ENCODE results near the gene CLEC11A. TPM values are rescaled to one million over a fixed set of nuclear protein-coding genes. Genes with fewer than 3 reads are reported as not detected.

The CLEC11A gene, protein sequence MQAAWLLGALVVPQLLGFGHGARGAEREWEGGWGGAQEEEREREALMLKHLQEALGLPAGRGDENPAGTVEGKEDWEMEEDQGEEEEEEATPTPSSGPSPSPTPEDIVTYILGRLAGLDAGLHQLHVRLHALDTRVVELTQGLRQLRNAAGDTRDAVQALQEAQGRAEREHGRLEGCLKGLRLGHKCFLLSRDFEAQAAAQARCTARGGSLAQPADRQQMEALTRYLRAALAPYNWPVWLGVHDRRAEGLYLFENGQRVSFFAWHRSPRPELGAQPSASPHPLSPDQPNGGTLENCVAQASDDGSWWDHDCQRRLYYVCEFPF
- 13.4 and 15.0 TPM in 2 replicates for polyA plus RNA-seq (2013)

DNA sequence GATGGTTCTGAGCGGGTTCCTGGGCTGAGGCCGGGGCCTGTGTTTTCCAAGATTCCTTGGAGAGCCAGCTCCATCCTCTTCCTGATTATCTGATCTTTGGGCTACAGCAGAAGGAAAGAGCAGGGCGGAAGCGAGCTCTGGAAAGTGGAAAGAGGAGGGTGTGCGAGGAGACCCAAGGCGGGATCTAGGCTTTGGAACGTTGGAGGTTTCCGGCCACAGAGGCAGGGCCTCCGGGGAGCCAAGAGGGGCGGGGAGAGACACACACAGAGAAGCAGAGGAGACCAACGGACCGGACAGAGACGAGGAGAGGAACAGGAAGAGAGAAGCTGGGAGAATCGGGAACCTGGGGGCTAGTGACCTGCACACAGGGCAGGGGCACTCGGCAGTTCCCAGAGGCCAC is at the start of gene CLEC11A:
TSS of gene CLEC11A (plus strand) at position 296 of the 400 bp plus-strand sequence. CDS start 162 bp downstream, outside the sequence.
- H3K4me2 ChIP-seq (ENCODE audit: low read length) = peak within 1 kb of the TSS; percentile 78
- H3K9ac ChIP-seq (ENCODE audit: low read length) = no peak within 1 kb of the TSS
- no peak within 1 kb of the TSS for H3K23ac ChIP-seq (ENCODE audit: low read length)
- H2BK120ac ChIP-seq (ENCODE audit: insufficient read depth, low read length, poor library complexity) = no peak within 1 kb of the TSS
- H2AK5ac ChIP-seq (ENCODE audit: low read length) = no peak within 1 kb of the TSS
- peaks cover 25% of the 10 kb centered on the region for H3K27me3 ChIP-seq (ENCODE audit: insufficient read depth, low read length)
- WGBS (ENCODE audit: extremely low coverage, insufficient coverage, insufficient read length) = no CpG with 5 or more reads among the region's 15 CpGs
- peak within 1 kb of the TSS; percentile 43 for H3K18ac ChIP-seq (ENCODE audit: low read length)
- peak within 1 kb of the TSS; percentile 57 for H4K12ac ChIP-seq (ENCODE audit: low read depth, low read length)
- H2AFZ ChIP-seq (ENCODE audit: insufficient read depth, low read length, poor library complexity) = peak within 1 kb of the TSS; percentile 41
- H3K27ac ChIP-seq (ENCODE audit: low read depth, low read length) = no peak within 1 kb of the TSS
- H4K91ac ChIP-seq (ENCODE audit: low read depth, low read length) = peak within 1 kb of the TSS; percentile 60
- H2BK12ac ChIP-seq (ENCODE audit: low read length) = no peak within 1 kb of the TSS
- H3K79me2 ChIP-seq (ENCODE audit: control insufficient read depth, insufficient read depth, low read length, poor library complexity) = peaks cover 8% of the 10 kb centered on the region
- peaks cover 10 to 15% of the 10 kb centered on the region in 2 experiments for H3K4me1 ChIP-seq (ENCODE audit: control insufficient read depth in 1 of 2, insufficient read depth in 2 of 2, low read length in 2 of 2)
- peak within 1 kb of the TSS; percentile 76 for H3K4me3 ChIP-seq (ENCODE audit: low read depth, low read length)
- H4K8ac ChIP-seq (ENCODE audit: low read depth, low read length) = peak within 1 kb of the TSS; percentile 27
- peak within 1 kb of the TSS; percentile 12 for H3K14ac ChIP-seq (ENCODE audit: low read length)
- H2BK5ac ChIP-seq (ENCODE audit: low read depth, low read length, poor library complexity) = no peak within 1 kb of the TSS
- peaks cover 15% of the 10 kb centered on the region for H3K79me1 ChIP-seq (ENCODE audit: low read length)
- no peaks in the 10 kb centered on the region for H3K36me3 ChIP-seq (ENCODE audit: control insufficient read depth in 1 of 2, insufficient read depth in 2 of 2, low read length in 2 of 2)
- no peak for DNase-seq
- H3K4ac ChIP-seq (ENCODE audit: low read depth, low read length) = no peak within 1 kb of the TSS
- H3K9me3 ChIP-seq (ENCODE audit: insufficient read depth, low read depth, low read length) = peaks cover 13% of the 10 kb centered on the region

DNA sequence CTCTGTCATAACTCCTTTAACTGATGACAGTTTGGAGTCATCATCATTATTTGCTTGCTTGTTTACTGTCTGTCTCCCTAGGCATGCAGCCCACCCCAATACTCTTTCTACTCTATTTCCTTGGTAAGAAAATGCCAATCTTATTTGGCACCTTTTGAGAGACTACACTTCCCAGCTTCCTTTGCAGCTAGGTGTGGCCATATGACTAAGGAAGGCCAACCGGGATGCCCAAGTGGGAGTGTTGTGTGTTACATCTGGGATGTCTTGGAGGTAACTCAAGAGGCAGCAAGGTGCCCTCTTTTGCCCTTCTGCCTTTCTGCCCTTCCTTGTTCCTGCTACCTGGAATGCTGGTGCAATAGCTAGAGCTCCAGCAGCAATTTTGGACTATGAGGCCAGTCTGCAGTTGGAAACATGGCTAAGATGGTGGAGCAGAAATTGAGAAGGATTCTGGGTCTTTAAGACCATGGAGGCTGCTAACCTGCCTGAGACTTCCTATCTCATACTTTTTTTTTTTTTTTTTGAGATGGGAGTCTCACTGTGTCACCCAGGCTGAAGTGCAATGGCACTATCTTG is 46.5 kb upstream of the CLEC11A start:
- Histone ChIP-seq H2BK12ac (ENCODE audit: low read length) (no peak overlapping the region), H2AK5ac (ENCODE audit: low read length) (no peak overlapping the region), H3K4ac (ENCODE audit: low read depth, low read length) (no peak overlapping the region), H3K9me3 (ENCODE audit: insufficient read depth, low read depth, low read length) (peaks cover 3% of the 10 kb centered on the region), H2BK5ac (ENCODE audit: low read depth, low read length, poor library complexity) (no peak overlapping the region), H4K8ac (ENCODE audit: low read depth, low read length) (no peak overlapping the region), H2AFZ (ENCODE audit: insufficient read depth, low read length, poor library complexity) (no peak overlapping the region), H2BK120ac (ENCODE audit: insufficient read depth, low read length, poor library complexity) (no peak overlapping the region), H3K79me1 (ENCODE audit: low read length) (no peaks in the 10 kb centered on the region), H3K4me1 (ENCODE audit: control insufficient read depth in 1 of 2, insufficient read depth in 2 of 2, low read length in 2 of 2) (no peaks in the 10 kb centered on the region), H4K91ac (ENCODE audit: low read depth, low read length) (no peak overlapping the region), H3K27me3 (ENCODE audit: insufficient read depth, low read length) (peaks cover 2% of the 10 kb centered on the region), H3K9ac (ENCODE audit: low read length) (no peak overlapping the region), H3K4me3 (ENCODE audit: low read depth, low read length) (no peak overlapping the region), H3K36me3 (ENCODE audit: control insufficient read depth in 1 of 2, insufficient read depth in 2 of 2, low read length in 2 of 2) (no peaks in the 10 kb centered on the region), H3K79me2 (ENCODE audit: control insufficient read depth, insufficient read depth, low read length, poor library complexity) (no peaks in the 10 kb centered on the region), H4K12ac (ENCODE audit: low read depth, low read length) (no peak overlapping the region), H3K4me2 (ENCODE audit: low read length) (no peak overlapping the region), H3K27ac (ENCODE audit: low read depth, low read length) (no peak overlapping the region), H3K23ac (ENCODE audit: low read length) (no peak overlapping the region), H3K18ac (ENCODE audit: low read length) (no peak overlapping the region), H3K14ac (ENCODE audit: low read length) (no peak overlapping the region)
- DNase-seq = no peak
- WGBS (ENCODE audit: extremely low coverage, insufficient coverage, insufficient read length) = no CpG with 5 or more reads among the region's 1 CpG

DNA sequence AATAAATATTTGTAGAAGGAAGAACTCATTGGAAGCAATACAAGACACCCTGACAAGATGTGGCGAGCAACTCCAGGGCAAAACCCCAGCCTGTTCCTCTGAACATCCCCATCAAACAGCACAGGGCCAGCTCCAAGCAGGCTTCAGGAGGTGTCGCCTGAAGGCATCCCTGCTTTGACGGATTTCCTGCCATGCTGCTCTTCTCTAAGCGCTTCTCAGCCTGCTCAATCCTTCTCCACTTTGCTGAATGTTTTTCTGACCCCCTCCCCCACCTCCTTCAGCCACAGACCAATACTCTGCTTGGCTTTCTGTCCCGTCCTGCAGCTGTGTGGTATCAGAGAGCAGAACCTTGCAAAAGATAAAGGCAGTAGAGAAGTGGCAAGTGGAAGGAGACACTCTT is 45.5 kb upstream of the CLEC11A start:
- Histone ChIP-seq H3K79me2 (ENCODE audit: control insufficient read depth, insufficient read depth, low read length, poor library complexity) (no peaks in the 10 kb centered on the region), H3K23ac (ENCODE audit: low read length) (no peak overlapping the region), H4K12ac (ENCODE audit: low read depth, low read length) (no peak overlapping the region), H3K79me1 (ENCODE audit: low read length) (no peaks in the 10 kb centered on the region), H4K8ac (ENCODE audit: low read depth, low read length) (no peak overlapping the region), H2BK5ac (ENCODE audit: low read depth, low read length, poor library complexity) (no peak overlapping the region), H2BK12ac (ENCODE audit: low read length) (no peak overlapping the region), H2BK120ac (ENCODE audit: insufficient read depth, low read length, poor library complexity) (no peak overlapping the region), H3K27ac (ENCODE audit: low read depth, low read length) (no peak overlapping the region), H3K9me3 (ENCODE audit: insufficient read depth, low read depth, low read length) (peaks cover 3% of the 10 kb centered on the region), H3K18ac (ENCODE audit: low read length) (no peak overlapping the region), H3K9ac (ENCODE audit: low read length) (no peak overlapping the region), H3K27me3 (ENCODE audit: insufficient read depth, low read length) (peaks cover 2% of the 10 kb centered on the region), H3K4me3 (ENCODE audit: low read depth, low read length) (no peak overlapping the region), H4K91ac (ENCODE audit: low read depth, low read length) (no peak overlapping the region), H3K4me1 (ENCODE audit: control insufficient read depth in 1 of 2, insufficient read depth in 2 of 2, low read length in 2 of 2) (no peaks in the 10 kb centered on the region), H2AK5ac (ENCODE audit: low read length) (no peak overlapping the region), H2AFZ (ENCODE audit: insufficient read depth, low read length, poor library complexity) (no peak overlapping the region), H3K36me3 (ENCODE audit: control insufficient read depth in 1 of 2, insufficient read depth in 2 of 2, low read length in 2 of 2) (no peaks in the 10 kb centered on the region), H3K4me2 (ENCODE audit: low read length) (no peak overlapping the region), H3K14ac (ENCODE audit: low read length) (no peak overlapping the region), H3K4ac (ENCODE audit: low read depth, low read length) (no peak overlapping the region)
- no CpG with 5 or more reads among the region's 5 CpGs for WGBS (ENCODE audit: extremely low coverage, insufficient coverage, insufficient read length)
- no peak for DNase-seq

DNA sequence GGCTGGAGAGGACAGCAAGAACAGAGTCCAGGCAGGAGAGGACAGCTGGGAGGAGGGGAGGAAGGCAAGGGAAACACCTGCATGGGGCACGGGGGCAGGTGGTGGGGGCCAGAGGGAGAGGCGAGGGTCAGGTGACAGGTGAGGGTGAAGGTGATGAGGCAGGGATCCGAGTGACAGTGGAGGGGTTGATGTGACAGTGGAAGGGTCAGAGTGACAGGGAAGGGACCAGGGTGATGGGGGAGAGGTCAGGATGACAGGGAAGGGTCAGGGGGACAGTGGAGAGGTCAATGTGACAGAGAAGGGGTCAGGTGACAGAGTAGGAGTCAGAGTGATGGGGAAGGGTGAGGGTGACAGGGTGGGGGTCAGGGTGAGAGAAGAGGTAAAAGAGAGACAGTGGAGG is 44.8 kb upstream of the CLEC11A start:
- no peak overlapping the region for H3K4me2 ChIP-seq (ENCODE audit: low read length)
- no peak overlapping the region for H4K91ac ChIP-seq (ENCODE audit: low read depth, low read length)
- H2BK120ac ChIP-seq (ENCODE audit: insufficient read depth, low read length, poor library complexity) = no peak overlapping the region
- no peak overlapping the region for H3K4me3 ChIP-seq (ENCODE audit: low read depth, low read length)
- H3K4ac ChIP-seq (ENCODE audit: low read depth, low read length) = no peak overlapping the region
- no peaks in the 10 kb centered on the region for H3K79me2 ChIP-seq (ENCODE audit: control insufficient read depth, insufficient read depth, low read length, poor library complexity)
- no peak overlapping the region for H3K14ac ChIP-seq (ENCODE audit: low read length)
- peaks cover 2% of the 10 kb centered on the region for H3K27me3 ChIP-seq (ENCODE audit: insufficient read depth, low read length)
- no peak overlapping the region for H2BK12ac ChIP-seq (ENCODE audit: low read length)
- no peak for DNase-seq
- no peak overlapping the region for H3K18ac ChIP-seq (ENCODE audit: low read length)
- H4K8ac ChIP-seq (ENCODE audit: low read depth, low read length) = no peak overlapping the region
- H3K36me3 ChIP-seq (ENCODE audit: control insufficient read depth in 1 of 2, insufficient read depth in 2 of 2, low read length in 2 of 2) = no peaks in the 10 kb centered on the region
- no CpG with 5 or more reads among the region's 3 CpGs for WGBS (ENCODE audit: extremely low coverage, insufficient coverage, insufficient read length)
- H2AK5ac ChIP-seq (ENCODE audit: low read length) = no peak overlapping the region
- H3K9ac ChIP-seq (ENCODE audit: low read length) = no peak overlapping the region
- H4K12ac ChIP-seq (ENCODE audit: low read depth, low read length) = no peak overlapping the region
- H3K27ac ChIP-seq (ENCODE audit: low read depth, low read length) = no peak overlapping the region
- H2AFZ ChIP-seq (ENCODE audit: insufficient read depth, low read length, poor library complexity) = no peak overlapping the region
- peaks cover 3% of the 10 kb centered on the region for H3K9me3 ChIP-seq (ENCODE audit: insufficient read depth, low read depth, low read length)
- no peaks in the 10 kb centered on the region for H3K79me1 ChIP-seq (ENCODE audit: low read length)
- no peaks in the 10 kb centered on the region for H3K4me1 ChIP-seq (ENCODE audit: control insufficient read depth in 1 of 2, insufficient read depth in 2 of 2, low read length in 2 of 2)
- H3K23ac ChIP-seq (ENCODE audit: low read length) = no peak overlapping the region
- H2BK5ac ChIP-seq (ENCODE audit: low read depth, low read length, poor library complexity) = no peak overlapping the region
